HG02610 (cell line): Measurements from ENCODE around the gene SLBP.
"Not testable (repeated sequence)": the region's sequence is repeated elsewhere in the genome, so short reads cannot be mapped to it uniquely, and the experiment has no call there.

Experiments used
- ATAC-seq: cut with Tn5 transposase; IDR thresholded peaks from one replicate; pipeline ENCODE4 v1.9.1; 2021; ENCODE audit warnings: mild to moderate bottlenecking, moderate library complexity; ENCODE audit not compliant: unreplicated experiment

SLBP gene

DNA sequence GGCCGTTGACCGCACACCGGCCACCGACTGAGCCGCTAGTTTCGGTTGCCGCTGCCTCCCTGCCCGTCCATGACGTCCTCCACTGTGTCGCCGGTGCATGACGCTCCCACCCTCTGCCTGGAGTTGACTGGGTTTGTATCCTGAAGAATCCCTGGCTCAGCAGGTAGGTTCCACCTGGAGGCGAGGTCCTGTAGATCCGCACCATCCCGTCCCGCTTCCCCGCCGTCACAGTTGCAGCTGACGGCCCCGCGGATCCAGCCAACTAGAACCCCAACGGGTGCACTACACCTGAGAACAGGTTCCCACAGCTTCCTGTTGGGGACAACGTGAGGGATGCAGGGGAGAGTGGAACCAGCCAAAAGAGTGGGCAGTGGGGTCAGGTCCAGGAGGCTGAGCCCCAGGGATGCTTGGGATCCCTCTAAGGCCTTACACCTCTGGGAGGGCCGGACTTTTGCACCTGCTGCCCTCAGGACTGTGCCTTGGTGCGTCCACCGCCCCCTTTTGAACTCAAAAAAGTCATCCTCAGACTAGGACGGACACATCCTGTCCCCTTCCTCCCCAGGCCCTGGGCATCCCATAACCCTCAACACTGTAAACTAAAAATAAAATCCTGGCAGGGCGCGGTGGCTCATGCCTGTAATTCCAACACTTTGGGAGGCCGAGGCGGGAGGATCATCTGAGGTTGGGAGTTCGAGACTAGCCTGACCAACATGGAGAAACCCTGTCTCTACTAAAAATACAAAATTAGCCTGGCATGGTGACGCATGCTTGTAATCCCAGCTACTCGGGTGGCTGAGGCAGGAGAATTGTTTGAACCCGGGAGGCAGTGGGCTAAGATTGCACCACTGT lies 1.1 kb upstream of the SLBP start:
- no peak for ATAC-seq

DNA sequence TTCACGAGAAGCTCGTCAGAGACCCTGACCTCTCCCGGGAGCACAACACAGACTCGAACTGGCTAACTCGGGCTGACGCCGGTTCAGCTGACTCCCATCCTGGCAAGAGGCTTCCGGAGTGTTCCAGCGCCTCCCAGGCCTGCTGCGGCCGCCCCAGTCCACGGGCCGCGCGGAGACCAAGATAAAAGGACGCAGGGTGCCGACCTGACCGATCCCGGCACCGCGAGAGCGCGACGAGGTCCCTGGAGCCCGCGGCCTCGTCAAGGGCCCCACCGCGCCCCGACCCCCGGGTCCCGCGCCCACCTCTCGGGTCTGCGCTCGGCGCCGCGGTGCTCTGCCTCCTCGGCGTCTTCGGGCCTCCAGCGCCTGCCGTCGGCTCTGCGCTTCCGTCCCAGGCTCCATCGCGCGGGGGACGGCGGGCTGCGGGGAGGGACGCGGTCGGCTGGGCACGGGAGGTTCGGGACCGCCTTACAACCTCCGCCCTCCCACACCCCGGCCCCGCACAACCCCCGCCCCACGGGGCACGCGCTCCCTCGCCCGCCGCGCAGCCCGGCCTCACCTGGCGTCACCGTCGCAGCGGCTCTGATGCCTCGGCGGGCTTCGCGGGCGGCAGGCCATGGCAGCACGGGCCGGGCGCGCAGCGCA lies 426 bp downstream of the SLBP start:
- peak; percentile 9 for ATAC-seq

DNA sequence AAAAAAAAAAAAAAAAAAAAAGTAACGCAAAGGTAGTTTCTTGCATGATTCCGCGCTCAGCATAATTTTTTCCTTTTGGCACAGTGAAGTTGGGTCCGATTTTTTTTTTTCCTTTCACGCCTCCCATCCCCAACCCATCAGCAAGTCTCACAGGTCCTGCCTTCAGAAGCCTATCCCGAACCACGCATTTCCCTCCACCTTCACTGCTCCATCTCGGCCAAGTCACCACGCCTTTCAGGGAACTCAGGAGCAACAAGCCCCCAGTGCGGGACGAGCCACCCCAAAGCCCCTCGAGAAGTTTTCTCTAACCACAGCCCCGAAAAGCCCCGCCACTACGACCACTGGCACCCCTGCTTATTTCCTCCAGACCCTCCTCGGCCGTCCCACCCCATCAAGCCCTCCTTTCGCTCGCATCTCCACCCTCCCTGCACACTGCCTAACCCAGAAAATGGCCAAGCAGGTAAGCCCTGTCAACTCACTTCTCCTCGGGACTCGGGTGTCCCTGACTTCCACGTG lies 1.0 kb downstream of the SLBP start:
- no peak for ATAC-seq

DNA sequence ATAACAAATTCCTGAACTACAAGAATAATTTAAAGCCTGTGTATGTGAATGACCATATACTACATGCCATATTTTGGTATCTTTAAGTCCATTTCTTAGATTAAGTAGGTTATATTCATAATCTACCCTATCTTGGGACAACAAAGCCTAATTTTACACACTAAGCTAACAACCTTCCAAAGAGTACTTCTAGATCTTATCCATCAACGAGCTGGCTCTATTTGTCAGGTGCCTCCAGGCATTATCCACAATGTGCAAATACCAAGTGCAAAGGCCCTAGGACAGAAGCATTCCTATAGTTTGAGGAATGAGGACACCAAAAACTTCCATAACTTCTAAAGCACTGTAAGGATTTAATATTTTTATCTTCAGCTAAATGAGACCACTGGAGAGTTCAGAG lies 3.5 kb downstream of the SLBP start:
- no peak for ATAC-seq

DNA sequence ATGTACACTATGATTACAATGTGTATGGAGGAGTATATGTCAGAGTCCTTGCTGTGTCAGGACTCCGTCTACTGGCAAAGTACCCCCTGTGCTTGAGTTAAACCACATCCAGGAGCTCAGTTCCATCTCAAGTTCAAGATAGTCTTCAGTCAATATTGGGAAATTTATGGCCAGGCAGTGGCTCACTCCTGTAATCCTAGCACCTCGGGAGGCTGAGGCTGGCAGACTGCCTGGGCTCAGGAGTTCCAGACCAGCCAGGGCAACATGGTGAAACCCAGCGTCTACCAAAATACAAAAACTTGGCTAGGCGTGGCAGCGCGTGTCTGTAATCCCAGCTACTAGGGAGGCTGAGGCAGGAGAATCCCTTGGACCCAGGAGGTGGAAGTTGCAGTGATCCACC lies 5.8 kb downstream of the SLBP start:
- no peak for ATAC-seq

DNA sequence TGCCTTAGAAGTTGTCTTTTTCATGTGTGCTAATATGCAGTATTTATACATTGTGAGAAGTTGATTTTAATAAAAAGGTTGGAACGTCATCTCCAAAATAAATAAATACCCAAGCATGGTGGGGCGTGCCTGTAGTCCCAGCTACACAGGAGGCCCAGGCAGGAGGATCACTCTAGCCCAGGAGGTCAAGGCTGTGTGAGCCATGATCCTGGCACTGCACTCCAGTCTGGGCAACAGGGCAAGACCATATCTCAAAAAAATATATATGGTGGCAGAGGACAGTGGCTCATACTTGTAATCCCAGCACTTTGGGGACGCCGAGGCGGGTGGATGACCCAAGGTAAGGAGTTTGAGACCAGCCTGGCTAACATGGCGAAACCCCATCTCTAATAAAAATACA lies 6.4 kb downstream of the SLBP start:
- no peak for ATAC-seq

DNA sequence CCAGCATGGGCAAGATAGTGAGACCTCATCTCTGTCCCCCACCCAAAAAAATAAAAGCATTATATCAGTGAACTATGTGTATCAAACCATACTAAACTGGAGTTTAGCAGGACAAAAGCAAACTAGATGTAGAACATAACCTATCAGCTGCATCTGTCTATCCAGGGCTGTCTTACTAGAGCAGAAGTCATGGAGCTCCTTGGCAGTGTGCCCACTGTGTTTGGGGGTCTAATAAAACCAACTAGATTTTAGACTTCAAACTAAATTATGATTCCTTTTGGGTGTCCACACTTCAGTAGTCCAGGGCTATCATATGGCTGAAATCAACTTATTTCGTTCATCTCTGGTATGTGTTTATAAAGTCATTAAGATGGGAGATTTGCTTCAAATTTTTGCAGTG lies 8.3 kb downstream of the SLBP start:
- no peak for ATAC-seq

DNA sequence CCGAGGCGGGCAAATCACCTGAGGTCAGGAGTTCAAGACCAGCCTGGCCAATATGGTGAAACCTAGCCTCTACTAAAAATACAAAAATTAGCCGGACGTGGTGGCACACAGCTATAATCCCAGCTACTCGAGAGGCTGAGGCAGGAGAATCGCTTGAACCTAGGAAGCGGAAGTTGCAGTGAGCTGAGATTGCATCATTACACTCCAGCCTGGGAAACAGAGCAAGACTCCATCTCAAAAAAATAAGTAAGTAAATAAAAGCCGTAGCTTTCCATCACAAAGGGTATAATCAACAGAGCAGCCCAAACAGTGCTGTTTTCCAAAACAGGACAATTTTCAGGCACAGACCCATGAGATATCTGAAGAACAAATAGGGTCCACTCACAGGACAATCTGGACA lies 10.4 kb downstream of the SLBP start:
- ATAC-seq: not testable (repeated sequence)

DNA sequence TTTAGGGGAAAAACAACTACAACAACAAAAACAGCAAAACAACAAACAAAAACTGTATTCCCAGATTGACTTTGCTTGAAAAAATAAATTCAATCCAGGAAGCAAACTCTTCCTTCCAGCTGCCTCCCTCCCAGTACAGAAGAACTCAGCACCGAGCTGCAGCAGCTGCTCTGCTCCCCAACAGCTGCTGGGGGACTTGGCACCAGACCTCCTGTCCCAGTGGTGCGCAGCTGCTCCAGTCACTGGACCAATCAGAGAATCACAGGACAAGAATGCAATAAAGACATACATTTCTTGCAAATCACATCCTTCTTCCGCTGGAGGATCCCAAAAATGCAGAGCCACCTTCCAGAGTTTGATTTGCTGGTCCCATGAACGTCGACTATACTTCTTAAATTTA lies 16.2 kb downstream of the SLBP start:
- ATAC-seq: no peak

DNA sequence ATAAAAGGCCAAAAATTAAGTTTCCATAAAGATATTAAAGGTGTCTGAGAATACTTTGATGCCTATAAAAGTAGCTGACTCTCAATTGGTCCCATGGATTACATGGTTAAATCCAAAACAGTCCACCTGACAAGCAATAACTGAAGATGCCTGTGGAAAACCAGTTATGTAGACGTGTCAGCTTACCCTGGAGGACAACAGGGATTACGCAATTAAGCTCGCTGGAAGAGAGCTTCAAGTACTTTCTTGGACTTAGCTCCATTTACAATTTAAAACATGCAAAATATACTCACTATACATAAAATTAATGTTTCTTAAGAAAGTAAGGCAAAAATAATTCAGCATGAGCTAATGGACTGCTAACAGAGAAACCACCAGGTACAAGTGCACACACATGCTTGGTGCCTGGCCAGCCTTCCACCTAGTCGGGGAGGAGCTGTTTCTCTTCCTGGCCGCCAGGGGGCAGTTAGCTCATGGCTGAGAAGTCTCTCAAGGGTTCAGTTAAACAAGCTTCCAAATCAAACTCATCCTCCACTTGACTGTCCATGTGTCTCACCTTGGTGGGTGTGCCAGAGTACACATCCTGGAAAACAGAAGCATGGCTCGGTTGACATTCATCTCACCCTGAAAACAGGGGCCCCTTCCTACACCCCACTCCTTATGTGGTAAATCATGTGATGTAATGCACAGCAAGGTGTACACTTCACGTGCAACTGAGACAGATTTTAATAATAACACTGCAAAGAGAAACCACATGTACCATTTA lies 18.8 kb downstream of the SLBP start:
- no peak for ATAC-seq

DNA sequence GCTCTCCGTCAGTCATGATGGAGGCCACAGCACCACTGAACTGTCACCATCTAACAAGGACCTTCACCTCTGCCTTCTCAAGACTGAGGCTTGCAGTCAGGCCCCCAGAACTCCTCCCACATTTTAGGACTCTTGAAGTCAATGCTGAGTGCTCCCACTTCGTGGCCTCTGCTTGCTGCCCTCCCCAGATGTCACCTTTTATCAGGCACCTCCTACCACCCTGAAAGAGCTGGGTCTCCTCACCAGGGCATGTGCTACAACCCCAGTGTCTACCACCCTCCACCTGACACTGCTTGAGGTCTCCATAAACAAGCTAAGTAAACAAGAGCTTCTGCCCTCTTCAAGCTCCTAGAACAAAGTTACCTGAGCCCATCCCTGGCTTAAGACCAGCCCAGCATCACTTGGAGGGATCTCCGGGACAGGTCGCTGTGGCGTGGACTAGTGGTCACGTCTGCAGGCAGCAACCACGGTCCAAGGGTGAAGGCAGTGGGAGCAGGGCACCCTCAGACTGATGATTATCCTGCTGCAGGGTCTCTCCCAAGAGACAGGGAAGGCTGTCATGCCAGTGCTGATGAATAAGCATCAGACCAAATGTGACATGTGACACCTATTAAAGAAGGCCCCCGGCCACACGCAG lies 20.3 kb downstream of the SLBP start:
- ATAC-seq: no peak

DNA sequence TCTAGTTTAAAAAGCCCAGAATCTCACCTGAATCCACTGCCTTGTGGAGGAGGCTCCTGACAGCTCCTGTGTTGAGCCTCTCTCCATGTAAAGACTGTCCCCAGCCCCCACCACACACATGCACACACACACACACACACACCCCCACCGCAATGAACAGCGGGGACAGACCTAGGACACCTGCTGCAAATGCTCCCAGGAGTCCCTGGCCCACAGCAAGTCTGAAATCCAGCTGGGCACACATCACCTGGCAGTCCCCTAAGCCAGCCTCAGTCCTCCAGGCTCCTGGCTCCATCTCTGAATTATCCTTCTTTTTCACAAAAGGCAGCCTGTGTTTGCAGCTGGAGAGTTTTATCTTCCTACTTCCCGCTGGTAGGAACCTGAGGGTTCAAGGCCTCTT lies 21.4 kb downstream of the SLBP start:
- ATAC-seq: no peak

DNA sequence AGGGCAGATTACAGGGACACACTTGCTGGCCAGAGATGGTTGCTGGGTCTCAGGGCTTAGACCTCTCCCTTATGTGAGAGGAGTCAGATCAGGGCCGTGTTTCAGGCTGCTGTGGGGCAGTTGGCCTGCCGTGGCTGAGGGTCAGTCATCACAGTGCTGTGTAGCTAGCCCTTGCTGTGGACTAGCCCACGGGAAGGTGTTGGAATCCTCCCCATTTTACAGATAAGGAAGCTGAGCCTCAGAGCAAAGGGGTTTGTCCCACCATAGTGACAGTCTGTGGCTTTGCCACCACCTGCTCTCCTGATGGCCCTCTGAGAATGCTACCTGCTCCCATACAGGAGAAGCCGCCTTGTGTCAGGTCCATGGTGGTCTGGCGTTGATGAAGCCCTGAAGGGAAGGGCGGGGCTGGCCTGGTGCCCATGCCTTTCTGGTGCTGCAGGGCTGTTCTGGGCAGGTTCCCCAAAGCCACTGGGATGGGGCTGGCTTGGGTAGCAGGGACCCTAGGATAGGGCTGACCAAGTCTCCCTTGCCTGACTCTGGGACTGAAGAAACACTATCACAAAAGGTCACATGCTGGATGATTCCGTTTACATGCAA lies 25.6 kb downstream of the SLBP start:
- no peak for ATAC-seq

DNA sequence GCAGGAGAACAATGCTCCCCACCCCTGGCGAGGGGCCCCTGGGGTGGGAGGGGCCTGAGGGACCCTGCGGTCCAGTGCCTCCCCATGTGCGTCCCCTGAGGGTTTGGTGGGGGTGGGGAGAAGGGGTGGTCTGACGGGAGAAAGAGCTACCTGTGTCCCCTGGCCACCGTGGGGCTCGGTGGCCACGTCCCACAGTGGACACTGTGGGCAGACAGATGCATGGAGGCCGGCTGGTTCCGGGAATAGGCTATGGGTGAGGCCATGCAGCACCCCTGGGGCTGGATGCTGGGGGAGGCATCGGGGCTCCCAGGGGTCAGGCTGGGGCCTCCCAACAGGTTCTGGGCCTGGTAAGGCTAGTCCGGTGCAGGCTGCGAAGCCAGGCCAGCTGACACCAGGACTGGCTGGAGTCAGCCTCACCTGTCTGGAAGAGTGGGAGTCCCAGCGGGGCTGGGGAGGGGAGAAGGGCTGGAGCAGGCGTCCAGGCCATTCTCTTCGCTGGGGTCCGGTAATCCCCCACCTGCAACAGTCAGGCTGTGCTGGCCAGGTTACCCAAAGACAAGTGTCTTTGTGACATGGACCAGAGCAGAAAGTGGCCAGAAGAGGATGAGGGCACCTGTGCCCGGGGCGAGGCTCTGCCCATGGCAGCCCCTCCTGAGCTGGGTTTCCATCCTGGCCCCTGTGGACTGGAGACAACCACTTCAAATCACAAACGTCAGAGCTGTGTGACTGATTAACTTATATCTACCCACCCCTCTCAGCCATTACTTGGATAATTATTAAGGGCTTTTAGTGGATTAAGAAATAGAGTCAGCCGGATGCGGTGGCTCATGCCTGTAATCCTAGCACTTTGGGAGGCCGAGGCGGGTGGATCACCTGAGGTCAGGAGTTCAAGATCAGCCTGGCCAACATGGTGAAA lies 26.6 kb downstream of the SLBP start:
- ATAC-seq: no peak

DNA sequence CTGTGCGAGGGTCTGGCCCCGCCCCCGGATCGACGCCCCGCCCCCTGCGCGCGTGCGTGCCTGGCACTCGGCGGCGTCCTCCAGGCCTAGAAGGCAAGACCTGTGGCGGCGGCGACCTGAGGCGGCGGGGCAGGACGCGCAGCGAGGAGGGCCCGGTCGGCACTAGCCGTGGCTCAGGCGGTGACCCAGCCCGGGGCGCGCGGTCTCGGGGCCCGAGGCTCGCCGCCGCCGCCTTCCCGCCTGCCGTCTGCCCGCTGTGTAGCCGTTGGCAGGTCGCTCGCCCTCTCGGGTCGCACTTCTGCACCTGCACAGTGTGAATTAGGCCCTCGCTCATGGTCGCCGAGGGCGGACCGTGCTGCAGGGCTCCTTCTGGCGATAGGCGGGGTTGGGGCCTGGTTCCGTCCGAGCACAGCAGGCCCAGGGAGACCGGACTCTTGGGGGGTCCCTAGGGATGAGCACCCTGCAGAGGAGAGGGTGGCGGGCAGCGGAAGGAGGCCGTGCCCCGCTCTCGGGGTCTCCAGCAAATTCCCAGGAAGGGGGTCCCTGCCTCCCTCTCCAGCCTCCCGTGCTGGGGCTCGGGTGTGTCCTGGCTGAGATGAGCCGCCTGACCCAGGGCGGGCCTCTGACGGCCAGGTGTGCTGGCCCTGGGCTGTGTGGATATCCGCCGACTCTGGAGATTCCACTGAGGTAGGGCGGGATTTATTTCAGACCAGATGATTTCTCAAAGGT lies 27.4 kb downstream of the SLBP start:
- peak; percentile 1 for ATAC-seq

DNA sequence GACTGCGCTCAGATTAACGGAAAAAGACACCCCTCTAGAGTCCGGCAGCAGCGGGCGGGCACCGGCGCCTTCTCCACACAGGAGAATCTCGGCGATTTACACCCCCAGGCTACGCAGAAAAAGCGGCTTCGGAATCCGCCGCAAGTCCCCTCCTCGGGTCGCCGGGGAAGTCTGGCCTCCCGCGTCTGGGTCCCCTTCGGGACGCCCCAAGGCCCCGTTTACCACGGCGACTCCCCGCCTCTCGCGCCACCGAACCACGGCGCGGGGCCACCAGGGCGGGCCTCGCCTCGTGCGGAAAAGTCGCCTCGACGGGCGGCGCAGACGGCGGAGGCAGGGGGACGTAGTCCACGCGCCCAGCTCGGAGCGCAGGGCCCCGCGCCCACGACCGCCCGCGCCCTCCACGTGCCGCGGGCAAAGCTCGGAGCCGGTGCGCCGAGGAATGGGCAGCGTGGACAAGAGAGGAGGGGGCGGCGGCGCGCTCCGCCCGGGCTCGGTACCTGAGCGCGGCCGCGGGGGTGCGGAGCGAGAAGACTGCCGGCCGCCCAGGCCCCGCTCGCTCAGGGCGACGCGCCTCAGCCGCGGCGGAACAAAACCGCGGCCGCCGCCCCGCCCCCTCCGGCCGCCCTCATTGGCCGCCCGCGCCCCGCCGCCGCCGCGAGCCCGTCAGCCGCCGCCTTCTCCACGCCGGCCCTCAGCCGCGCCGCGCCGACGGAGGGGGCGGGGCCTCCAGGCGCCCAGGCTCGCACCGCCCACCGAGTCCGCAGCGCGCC lies 28.2 kb downstream of the SLBP start, which contains the start of gene FAM53A:
TSS of gene FAM53A (minus strand) at position 578 of the 770 bp plus-strand sequence. CDS start 15,572 bp downstream, outside the sequence.
- peak; percentile 88 for ATAC-seq

DNA sequence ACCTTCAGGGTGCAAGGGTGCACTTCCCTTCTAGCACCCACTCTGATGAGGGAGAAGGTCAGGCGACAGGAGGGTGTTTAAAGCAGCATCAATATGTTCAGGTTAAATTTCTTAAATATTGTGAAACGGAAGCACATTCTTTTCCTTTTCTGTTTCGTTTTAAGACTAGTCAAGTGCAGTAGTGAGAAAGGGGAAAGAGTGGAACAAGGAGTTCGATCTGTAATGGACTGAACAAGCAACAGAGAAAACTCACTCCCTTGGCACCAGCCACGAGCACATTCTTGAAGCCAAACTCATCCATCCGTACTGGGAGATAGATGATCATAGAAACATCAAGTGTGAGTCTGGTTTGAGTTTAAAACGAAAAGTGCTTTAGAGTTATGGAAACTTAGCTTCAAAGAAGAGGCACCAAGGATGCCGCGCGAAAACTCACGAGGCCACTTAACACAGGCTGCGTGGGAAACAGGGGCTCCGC lies 28.8 kb downstream of the SLBP start:
- ATAC-seq: no peak

DNA sequence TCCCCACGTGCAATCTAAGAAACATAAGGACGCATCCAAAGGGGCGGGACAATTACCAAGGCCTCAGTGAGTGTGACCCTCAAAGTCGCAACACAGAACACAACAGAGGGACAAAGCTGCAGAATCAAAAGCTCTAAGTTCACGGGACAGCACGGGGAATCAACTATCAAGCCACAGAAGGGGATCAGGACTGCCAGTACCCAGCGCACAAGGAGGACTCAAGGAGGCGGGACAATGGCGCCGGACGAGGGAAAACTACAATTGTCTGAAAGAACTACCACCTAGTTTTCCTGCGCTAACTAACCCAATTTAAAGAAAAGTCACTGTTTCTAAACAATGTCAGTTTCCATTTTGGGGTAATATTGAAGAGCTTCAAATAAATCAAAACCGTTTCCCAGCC lies 29.3 kb downstream of the SLBP start:
- no peak for ATAC-seq
